Mesendoderm (in vitro differentiated cells): Measurements from ENCODE around the gene UQCR11. TPM values are rescaled to one million over a fixed set of nuclear protein-coding genes. Genes with fewer than 3 reads are reported as not detected.

Source experiments
- DNase-seq: peaks from one replicate; pipeline ENCODE4 v3.0.0; 2013
- H2AK5ac ChIP-seq: 2 replicates; pipeline ENCODE4 v1.6.1; 2013; ENCODE audit warnings: low read length, inconsistent platforms
- H2BK120ac ChIP-seq: 2 replicates; pipeline ENCODE4 v1.6.1; 2013; ENCODE audit warnings: low read depth, mild to moderate bottlenecking, low read length, moderate library complexity, mixed read lengths
- H2BK15ac ChIP-seq: replicated peaks from 2 replicates; pipeline ENCODE4 v1.6.1; 2013; ENCODE audit warnings: low read depth, mild to moderate bottlenecking, moderate library complexity
- H2BK5ac ChIP-seq: 2 replicates; pipeline ENCODE4 v1.6.1; 2013; ENCODE audit warnings: low read length, inconsistent platforms
- H3K18ac ChIP-seq: 2 replicates; pipeline ENCODE4 v1.6.1; 2013; ENCODE audit warnings: mild to moderate bottlenecking, low read length, mixed read lengths
- H3K23ac ChIP-seq: one replicate; pipeline ENCODE4 v1.6.1; 2013; ENCODE audit warnings: low read length
- H3K27ac ChIP-seq: 2 replicates; pipeline ENCODE4 v1.5.1; 2013; ENCODE audit warnings: low read depth, mild to moderate bottlenecking, inconsistent platforms, low read length, moderate library complexity
- H3K27me3 ChIP-seq: 2 replicates; pipeline ENCODE4 v1.6.1; 2013; ENCODE audit warnings: low read length, control low read depth, mild to moderate bottlenecking, inconsistent platforms; ENCODE audit not compliant: insufficient read depth, poor library complexity
- H3K36me3 ChIP-seq: 2 replicates; pipeline ENCODE4 v1.6.1; 2013; ENCODE audit warnings: low read length, inconsistent platforms; ENCODE audit not compliant: control insufficient read depth, insufficient read depth
- H3K4ac ChIP-seq: one replicate; pipeline ENCODE4 v1.6.1; 2013; ENCODE audit warnings: low read depth, mild to moderate bottlenecking, low read length, moderate library complexity
- H3K4me1 ChIP-seq: 2 replicates; pipeline ENCODE4 v1.6.1; 2013; ENCODE audit warnings: low read depth, low read length, inconsistent platforms; ENCODE audit not compliant: control insufficient read depth
- H3K4me2 ChIP-seq: 2 replicates; pipeline ENCODE4 v1.6.1; 2013; ENCODE audit warnings: low read length
- H3K4me3 ChIP-seq: 2 replicates; pipeline ENCODE4 v1.5.1; 2013; ENCODE audit warnings: mild to moderate bottlenecking, low read length
- H3K56ac ChIP-seq: one replicate; pipeline ENCODE4 v1.6.1; 2013; ENCODE audit warnings: low read length
- H3K79me1 ChIP-seq: 2 replicates; pipeline ENCODE4 v1.6.1; 2013; ENCODE audit warnings: low read length, inconsistent platforms
- H3K79me2 ChIP-seq: 2 replicates; pipeline ENCODE4 v1.6.1; 2013; ENCODE audit warnings: mild to moderate bottlenecking, low read length; ENCODE audit not compliant: control insufficient read depth, insufficient read depth
- H3K9ac ChIP-seq: 2 replicates; pipeline ENCODE4 v1.6.1; 2013; ENCODE audit warnings: low read length, inconsistent platforms
- H4K5ac ChIP-seq: one replicate; pipeline ENCODE4 v1.6.1; 2013; ENCODE audit warnings: low read length
- H4K8ac ChIP-seq: one replicate; pipeline ENCODE4 v1.6.1; 2013; ENCODE audit warnings: low read depth, mild to moderate bottlenecking, control low read depth, low read length, moderate library complexity
- WGBS: extraction: QIAGEN DNeasy Blood & Tissue Kit; methylation state at CpG from one replicate; pipeline ENCODE4 v1.1.7; 2013; ENCODE audit warnings: low lambda C conversion rate, missing lambda C conversion rate; ENCODE audit not compliant: insufficient coverage; ENCODE audit errors: extremely low coverage; 5-methylcytosine and 5-hydroxymethylcytosine counted together
- small RNA-seq: library from polyadenylated mRNA; stranded (forward); fragments of <200 nt; extraction: miRNeasy Mini kit (QIAGEN cat#:217004); gene quantifications from one replicate; pipeline ENCODE3, GENCODE V24; 2013; ENCODE audit not compliant: insufficient read depth

Gene UQCR11

GRCh38 chr19:1554968-1555367, 50.3 kb downstream of the UQCR11 start:
- no peak overlapping the region for H2BK5ac ChIP-seq
- H3K4ac ChIP-seq = no peak overlapping the region
- H3K4me3 ChIP-seq = no peak overlapping the region
- no peak overlapping the region for H3K23ac ChIP-seq
- H2BK15ac ChIP-seq = no peak overlapping the region
- WGBS = no CpG with 5 or more reads among the region's 24 CpGs
- no peak overlapping the region for H4K5ac ChIP-seq
- no peak overlapping the region for H4K8ac ChIP-seq
- H2BK120ac ChIP-seq = no peak overlapping the region
- no peak overlapping the region for H3K4me2 ChIP-seq
- DNase-seq = no peak
- no peak overlapping the region for H3K9ac ChIP-seq
- peaks cover 11% of the 10 kb centered on the region for H3K79me2 ChIP-seq
- H3K79me1 ChIP-seq = peaks cover 10% of the 10 kb centered on the region
- H3K4me1 ChIP-seq = no peaks in the 10 kb centered on the region
- H3K27ac ChIP-seq = no peak overlapping the region
- H3K56ac ChIP-seq = no peak overlapping the region
- no peak overlapping the region for H3K18ac ChIP-seq
- H3K27me3 ChIP-seq = no peaks in the 10 kb centered on the region
- no peak overlapping the region for H2AK5ac ChIP-seq
- H3K36me3 ChIP-seq = peaks cover 6% of the 10 kb centered on the region

DNA sequence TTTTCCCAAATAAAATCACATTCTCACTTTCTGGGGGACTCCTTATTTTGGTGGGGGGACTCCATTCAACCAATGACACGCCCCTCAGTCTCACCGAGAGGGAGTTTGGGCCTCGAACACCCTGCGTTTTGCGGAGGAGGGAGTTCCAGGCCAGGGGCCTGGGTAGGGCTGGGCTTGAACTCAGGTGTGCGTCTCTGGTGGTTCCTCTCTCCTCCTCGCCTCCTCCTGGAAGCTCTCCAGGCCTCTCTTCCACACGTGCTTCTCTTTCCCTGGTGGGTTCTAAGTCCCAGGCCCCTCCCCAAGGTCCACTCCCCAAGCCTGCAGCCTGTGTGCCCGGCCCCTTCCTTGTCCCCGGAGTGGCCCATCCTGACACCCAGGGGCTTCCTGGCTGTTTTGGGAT, 51.8 kb downstream of the UQCR11 start:
- Histone ChIP-seq H4K8ac (no peak overlapping the region), H3K9ac (no peak overlapping the region), H3K36me3 (peaks cover 6% of the 10 kb centered on the region), H3K27ac (no peak overlapping the region), H2BK120ac (no peak overlapping the region), H3K56ac (no peak overlapping the region), H3K4me3 (no peak overlapping the region), H2BK15ac (no peak overlapping the region), H3K23ac (no peak overlapping the region), H2BK5ac (no peak overlapping the region), H3K4ac (no peak overlapping the region), H3K4me2 (no peak overlapping the region), H2AK5ac (no peak overlapping the region), H3K27me3 (no peaks in the 10 kb centered on the region), H4K5ac (no peak overlapping the region), H3K79me1 (peaks cover 3% of the 10 kb centered on the region), H3K18ac (no peak overlapping the region), H3K4me1 (no peaks in the 10 kb centered on the region), H3K79me2 (peaks cover under 1% of the 10 kb centered on the region)
- no peak for DNase-seq
- WGBS = no CpG with 5 or more reads among the region's 10 CpGs

GRCh38 chr19:1551068-1552040, 53.9 kb downstream of the UQCR11 start:
- H3K27me3 ChIP-seq = no peaks in the 10 kb centered on the region
- no peak overlapping the region for H3K4me3 ChIP-seq
- H3K79me1 ChIP-seq = no peaks in the 10 kb centered on the region
- no peak overlapping the region for H4K5ac ChIP-seq
- H3K4me2 ChIP-seq = no peak overlapping the region
- no peak overlapping the region for H2BK120ac ChIP-seq
- no peak overlapping the region for H3K9ac ChIP-seq
- H3K36me3 ChIP-seq = peaks cover 2% of the 10 kb centered on the region
- no peak for DNase-seq
- no peak overlapping the region for H3K27ac ChIP-seq
- H3K56ac ChIP-seq = no peak overlapping the region
- no peaks in the 10 kb centered on the region for H3K79me2 ChIP-seq
- no peak overlapping the region for H2AK5ac ChIP-seq
- H3K4me1 ChIP-seq = no peaks in the 10 kb centered on the region
- no peak overlapping the region for H3K18ac ChIP-seq
- H4K8ac ChIP-seq = no peak overlapping the region
- no peak overlapping the region for H2BK5ac ChIP-seq
- WGBS = no CpG with 5 or more reads among the region's 17 CpGs
- H2BK15ac ChIP-seq = no peak overlapping the region
- H3K4ac ChIP-seq = no peak overlapping the region
- no peak overlapping the region for H3K23ac ChIP-seq

GRCh38 chr19:1549332-1549945, 55.8 kb downstream of the UQCR11 start:
- H3K36me3 ChIP-seq = peaks cover 2% of the 10 kb centered on the region
- DNase-seq = no peak
- H2BK15ac ChIP-seq = no peak overlapping the region
- no peaks in the 10 kb centered on the region for H3K4me1 ChIP-seq
- no peak overlapping the region for H2BK120ac ChIP-seq
- no peak overlapping the region for H3K27ac ChIP-seq
- no peak overlapping the region for H3K4ac ChIP-seq
- no peak overlapping the region for H2AK5ac ChIP-seq
- WGBS = no CpG with 5 or more reads among the region's 4 CpGs
- no peak overlapping the region for H3K56ac ChIP-seq
- H3K4me3 ChIP-seq = no peak overlapping the region
- H3K27me3 ChIP-seq = no peaks in the 10 kb centered on the region
- no peak overlapping the region for H4K5ac ChIP-seq
- no peak overlapping the region for H4K8ac ChIP-seq
- no peak overlapping the region for H3K18ac ChIP-seq
- H3K9ac ChIP-seq = no peak overlapping the region
- H3K23ac ChIP-seq = no peak overlapping the region
- H3K4me2 ChIP-seq = no peak overlapping the region
- H3K79me1 ChIP-seq = no peaks in the 10 kb centered on the region
- H3K79me2 ChIP-seq = no peaks in the 10 kb centered on the region
- no peak overlapping the region for H2BK5ac ChIP-seq

Small RNA genes lying within 50 kb of the gene (small RNA-seq; reads per million reads assigned to genes)
- gene AC005943.2 (not detected), gene RN7SL477P (not detected), gene RNU6-1223P (not detected)
